K562 (cell line): ENCODE measurements around the gene SNU13. TPM values are rescaled to one million over a fixed set of nuclear protein-coding genes. Genes with fewer than 3 reads are reported as not detected.

Experiments used
- HLTF ChIP-seq: fragments of 450-650 bp; IDR thresholded peaks from 2 replicates; pipeline ENCODE4 v1.6.1; 2016
- HMGXB4 ChIP-seq: sonication (generic); formaldehyde crosslinking; IDR thresholded peaks from 2 replicates; pipeline ENCODE4 v1.8.1; 2023; ENCODE audit warnings: mild to moderate bottlenecking, missing genetic modification reagents
- NFIC ChIP-seq: fragments of 450-650 bp; IDR thresholded peaks from 2 replicates; pipeline ENCODE4 v1.6.1; 2017; ENCODE audit warnings: mild to moderate bottlenecking, inconsistent platforms
- ZBTB40 ChIP-seq, 2 experiments: fragments of 450-650 bp in 1 of 2; sonication (generic) in 1 of 2; formaldehyde crosslinking in 1 of 2; IDR thresholded peaks; 2 replicates each; pipeline versions ENCODE4 v1.7.1 to v1.9.0; 2016 to 2022; ENCODE audit warnings: inconsistent platforms in 1 of 2, mild to moderate bottlenecking in 1 of 2, missing genetic modification reagents in 1 of 2
- polyA plus RNA-seq, 8 experiments: library from polyadenylated mRNA; depleted of rRNA in 4 of 8; stranded (reverse) in 5 of 8; unstranded in 3 of 8; fragments of >200 nt; fragmentation: Nextera tagmentation in 2 of 8; fragmentation: Illumina TruSeq in 1 of 8; extraction: Ambion mirVana in 2 of 8; extraction: Trizol in 1 of 8; gene quantifications; 2 replicates each; pipeline versions ENCODE4 v1.2.1 to v1.2.3, GENCODE V29; 2011 to 2014; ENCODE audit warnings: inconsistent platforms in 1 of 8, missing spikeins in 1 of 8
- total RNA-seq, 7 experiments: library from RNA; depleted of rRNA in 6 of 7; stranded (reverse); fragments of >200 nt in 6 of 7; fragmentation: Illumina TruSeq in 2 of 7; extraction: Trizol in 2 of 7; gene quantifications; 2 replicates each; pipeline versions ENCODE4 v1.2.1 to v1.2.3, GENCODE V29; 2011 to 2021; ENCODE audit warnings: low replicate concordance in 1 of 7

SNU13 gene
- total and polyA plus RNA-seq, 9 of the 15 experiments (the other 6 are each of a cell fraction or from before 2014, with no cell fraction given) = 185 to 981 (median 283) TPM

DNA sequence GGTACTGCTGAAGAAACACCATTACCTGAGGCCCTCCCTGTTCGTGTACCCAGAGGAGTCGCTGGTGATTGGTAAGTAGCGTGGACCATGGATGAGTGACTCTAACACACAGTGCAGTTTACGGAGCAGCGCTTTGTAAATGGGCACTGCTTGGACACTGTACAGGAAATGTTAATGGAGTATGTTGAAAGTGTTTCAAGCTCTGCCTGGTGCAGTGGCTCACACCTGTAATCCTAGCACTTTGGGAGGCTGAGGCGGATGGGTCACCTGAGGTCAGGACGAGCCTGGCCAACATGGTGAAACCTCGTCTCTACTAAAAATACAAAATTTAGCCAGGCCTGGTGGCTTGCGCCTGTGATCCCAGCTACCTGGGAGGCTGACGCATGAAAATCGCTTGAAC is 37.8 kb downstream of the SNU13 start (continued):
- TF ChIP-seq ZBTB40 (IDR thresholded peaks at IDR 0.05) (no peak), ZBTB40 (CRISPR knock-in tag; IDR thresholded peaks at IDR 0.05) (no peak), HLTF (no peak), NFIC (no peak), HMGXB4 (CRISPR knock-in tag) (no peak)
- TF ChIP-seq, all 486 proteins: peak for 0
